PC-9 (cell line): Measurements from ENCODE around the gene DVL1. TPM values are rescaled to one million over a fixed set of nuclear protein-coding genes. Genes with fewer than 3 reads are reported as not detected.

Experiments
- BruUV-seq: library from RNA; stranded (reverse); fragments of 400-500 nt; replicated peaks from 2 replicates; lab custom pipeline; 2021; lab: Mats Ljungman, UMichigan
- CTCF ChIA-PET: fragments of 300-600 bp; sonication (Branson Sonifier 250); formaldehyde crosslinking; loops from one replicate; lab custom pipeline; 2022; ENCODE audit warnings: antibody characterized with exemption; lab: Charles Lee
- POLR2A ChIA-PET: fragments of 300-600 bp; sonication (Branson Sonifier 250); formaldehyde crosslinking; loops from one replicate; lab custom pipeline; 2022; ENCODE audit warnings: antibody characterized with exemption; ENCODE audit not compliant: unreplicated experiment; lab: Charles Lee
- DNase-seq, 2 experiments: peaks; one replicate each; pipeline versions ENCODE4 v3.0.0 to v3.0.0-alpha.2; 2015 to 2022; ENCODE audit warnings: mixed read lengths in 1 of 2
- H2AFZ ChIP-seq: fragments of 200-600 bp; sonication (generic); 2 replicates; pipeline ENCODE4 v1.8.1; 2017; ENCODE audit warnings: antibody characterized with exemption
- H3F3A ChIP-seq: fragments of 200-600 bp; sonication (generic); 2 replicates; pipeline ENCODE4 v1.8.1; 2017; ENCODE audit warnings: antibody characterized with exemption, mild to moderate bottlenecking, low read depth; ENCODE audit not compliant: insufficient read depth
- H3K27ac ChIP-seq: fragments of 200-600 bp; sonication (generic); 2 replicates; pipeline ENCODE4 v1.6.1; 2016; ENCODE audit warnings: mixed run types
- H3K27me3 ChIP-seq: fragments of 200-600 bp; sonication (generic); 2 replicates; pipeline ENCODE4 v1.6.1; 2016; ENCODE audit warnings: low read depth, mixed run types; ENCODE audit not compliant: insufficient read depth
- H3K36me3 ChIP-seq: fragments of 200-600 bp; sonication (generic); 2 replicates; pipeline ENCODE4 v1.6.1; 2016; ENCODE audit warnings: low read depth, mixed run types
- H3K4me1 ChIP-seq: fragments of 200-600 bp; sonication (generic); replicated peaks from 2 replicates; pipeline ENCODE4 v1.6.1; 2016; ENCODE audit warnings: mixed run types; ENCODE audit not compliant: insufficient read depth
- H3K4me2 ChIP-seq: fragments of 200-600 bp; sonication (generic); 2 replicates; pipeline ENCODE4 v1.6.1; 2017; ENCODE audit warnings: mixed run types
- H3K4me3 ChIP-seq: fragments of 200-600 bp; sonication (generic); 2 replicates; pipeline ENCODE4 v1.6.1; 2016; ENCODE audit warnings: mixed run types
- H3K79me2 ChIP-seq: fragments of 200-600 bp; sonication (generic); 2 replicates; pipeline ENCODE4 v1.6.1; 2017; ENCODE audit warnings: low read depth, mixed run types
- H3K9me2 ChIP-seq: fragments of 200-600 bp; sonication (generic); 2 replicates; pipeline ENCODE4 v1.8.1; 2017; ENCODE audit warnings: mild to moderate bottlenecking; ENCODE audit not compliant: insufficient read depth
- H3K9me3 ChIP-seq: fragments of 200-600 bp; sonication (generic); 2 replicates; pipeline ENCODE4 v1.8.1; 2016; ENCODE audit warnings: low read depth; ENCODE audit not compliant: insufficient read depth
- H4K20me1 ChIP-seq: fragments of 200-600 bp; sonication (generic); 2 replicates; pipeline ENCODE4 v1.8.1; 2017; ENCODE audit not compliant: insufficient read depth
- CTCF ChIP-seq: fragments of 200-600 bp; sonication (generic); conservative IDR thresholded peaks from 2 replicates; pipeline ENCODE4 v1.6.1; 2017; ENCODE audit warnings: mixed run types, antibody characterized with exemption, mild to moderate bottlenecking, moderate library complexity
- EZH2 ChIP-seq: fragments of 200-600 bp; sonication (generic); IDR thresholded peaks from 2 replicates; pipeline ENCODE4 v1.8.0; 2017; ENCODE audit warnings: antibody characterized with exemption, low read depth
- intact Hi-C: fragments of 100-400 bp; cut with micrococcal nuclease; formaldehyde crosslinking; loops from one replicate; pipeline ENCODE4 v1.10.0; 2022; ENCODE audit not compliant: unreplicated experiment
- total RNA-seq: library from RNA; stranded (reverse); gene quantifications from 2 replicates; pipeline ENCODE4 v1.2.3, GENCODE V29; 2021

The DVL1 gene
- total RNA-seq, 1 experiment from 2014 or later, result 95.8 TPM

DNA sequence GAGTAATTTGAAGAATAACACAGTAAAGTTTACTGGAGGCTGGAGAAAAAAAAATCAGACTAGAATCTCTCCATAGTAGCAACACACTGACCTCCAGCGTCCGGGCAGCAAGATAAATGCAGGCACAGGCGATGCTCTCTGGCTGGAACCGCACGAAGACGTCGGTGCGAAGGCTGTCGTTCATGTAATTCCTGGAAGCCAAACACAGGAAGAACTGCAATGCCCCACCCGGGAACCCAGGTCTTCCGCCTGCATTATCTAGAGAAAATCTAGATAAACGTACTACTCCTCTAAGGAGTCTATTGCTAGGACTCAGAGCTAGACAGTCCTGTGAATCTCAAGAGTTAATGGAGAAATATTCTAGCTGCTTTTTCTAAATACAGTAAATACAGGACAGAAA, 41.5 kb upstream of the DVL1 start:
- Histone ChIP-seq H3K79me2 (peaks cover 14% of the 10 kb centered on the region; the same call in 1 of the 2 replicates), H3K4me3 (no peak overlapping the region), H3K4me1 (no peaks in the 10 kb centered on the region), H3K9me3 (no peaks in the 10 kb centered on the region), H3K27ac (no peak overlapping the region), H3K9me2 (no peaks in the 10 kb centered on the region), H3K36me3 (peaks cover 52% of the 10 kb centered on the region), H3K4me2 (no peak overlapping the region), H2AFZ (no peak overlapping the region), H3K27me3 (no peaks in the 10 kb centered on the region), H4K20me1 (peaks cover 18% of the 10 kb centered on the region), H3F3A (peaks cover 33% of the 10 kb centered on the region; the same call in 1 of the 2 replicates)
- ChIA-PET CTCF (no interaction called here), POLR2A (no interaction called here)
- intact Hi-C loops, result no loop called here
- no peak for DNase-seq
- no TSS peak for BruUV-seq
- TF ChIP-seq CTCF (no peak), EZH2 (no peak)

GRCh38 chr1:1388078-1388472, 38.9 kb upstream of the DVL1 start:
- Histone ChIP-seq H3K9me2 (no peaks in the 10 kb centered on the region), H2AFZ (no peak overlapping the region), H3K27ac (no peak overlapping the region), H3F3A (peaks cover 21% of the 10 kb centered on the region; the same call in 1 of the 2 replicates), H3K79me2 (peaks cover 6% of the 10 kb centered on the region; the same call in 1 of the 2 replicates), H3K4me3 (no peak overlapping the region), H3K9me3 (no peaks in the 10 kb centered on the region), H3K4me1 (no peaks in the 10 kb centered on the region), H3K27me3 (no peaks in the 10 kb centered on the region), H3K36me3 (peaks cover 42% of the 10 kb centered on the region), H3K4me2 (no peak overlapping the region), H4K20me1 (peaks cover 6% of the 10 kb centered on the region; the same call in 1 of the 2 replicates)
- BruUV-seq, result no TSS peak
- DNase-seq, result no peak
- ChIA-PET POLR2A (interaction anchor here (1.0 kb wide), 1 partner anchor 38 kb away, joined by 3 read pairs; no protein-coding TSS in a partner anchor), CTCF (no interaction called here)
- TF ChIP-seq EZH2, result no peak
- intact Hi-C loops, result no loop called here

- no peak for DNase-seq
- CTCF ChIA-PET, result no interaction called here
- H3K27me3 ChIP-seq, result no peaks in the 10 kb centered on the region
- peaks cover 5% of the 10 kb centered on the region; the same call in 1 of the 2 replicates for H4K20me1 ChIP-seq
- H3K27ac ChIP-seq, result no peak overlapping the region
- H3K4me3 ChIP-seq, result no peak overlapping the region
- no TSS peak for BruUV-seq
- no peak overlapping the region for H3K4me2 ChIP-seq
- H3F3A ChIP-seq, result peaks cover 15% of the 10 kb centered on the region; the same call in 1 of the 2 replicates
- H2AFZ ChIP-seq, result no peak overlapping the region
- H3K4me1 ChIP-seq, result no peaks in the 10 kb centered on the region
- peaks cover 13% of the 10 kb centered on the region; the same call in 1 of the 2 replicates for H3K79me2 ChIP-seq
- POLR2A ChIA-PET, result interaction anchor here (1.0 kb wide), 1 partner anchor 39 kb away, joined by 3 read pairs; no protein-coding TSS in a partner anchor
- peaks cover 36% of the 10 kb centered on the region for H3K36me3 ChIP-seq
- H3K9me3 ChIP-seq, result no peaks in the 10 kb centered on the region
- no peaks in the 10 kb centered on the region for H3K9me2 ChIP-seq
- intact Hi-C loops, result no loop called here
- no peak for TF ChIP-seq CTCF
- TF ChIP-seq EZH2, result no peak
These were observed 38.2 kb upstream of the DVL1 start for GRCh38 chr1:1387098-1388077.
